ENCODE results near the gene EPHB6. TPM values are rescaled to one million over a fixed set of nuclear protein-coding genes. Genes with fewer than 3 reads are reported as not detected.

The EPHB6 gene
- polyA plus RNA-seq, 1 experiment: 7.1 TPM

GRCh38 chr7:142807855-142808460 is 46.9 kb upstream of the EPHB6 start:
- H3K36me3 ChIP-seq (ENCODE audit: control insufficient read depth, insufficient read depth, low read length): no peaks in the 10 kb centered on the region
- H3K4me3 ChIP-seq (ENCODE audit: low read depth, low read length): no peak overlapping the region
- ChIA-PET POLR2A (no interaction called here), CTCF (interaction anchor here (0.6 to 4.0 kb wide), 9 partner anchors 11 to 1976 kb away, joined by 3 to 19 read pairs (median 5); no protein-coding TSS in a partner anchor)
- no peak for DNase-seq (ENCODE audit: low read depth)
- peaks cover 2% of the 10 kb centered on the region; the same call in 1 of the 2 replicates for H3K27me3 ChIP-seq (ENCODE audit: control insufficient read depth, insufficient read depth, low read length)
- TF ChIP-seq CTCF (IDR thresholded peaks at IDR 0.05; ENCODE audit: insufficient read depth, low read depth, low read length): no peak

DNA sequence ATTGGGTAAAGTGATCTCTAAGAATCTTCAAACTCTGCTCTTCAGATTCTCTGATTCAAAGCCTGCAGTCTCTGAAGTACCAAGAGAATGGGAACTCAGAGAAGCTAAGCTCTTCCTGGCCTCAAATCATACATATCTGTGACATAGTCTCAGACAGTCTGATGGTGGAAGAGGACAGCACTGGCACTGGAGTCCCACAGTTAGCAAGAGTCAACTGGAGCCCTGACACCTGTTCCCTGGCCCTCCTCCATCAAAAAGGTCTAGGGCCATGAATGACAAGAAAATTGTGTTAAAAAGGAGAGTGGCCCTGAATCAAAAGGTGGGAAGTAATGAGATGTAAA is 46.4 kb upstream of the EPHB6 start:
- no peaks in the 10 kb centered on the region for H3K36me3 ChIP-seq (ENCODE audit: control insufficient read depth, insufficient read depth, low read length)
- ChIA-PET POLR2A (no interaction called here), CTCF (interaction anchor here (0.6 to 4.0 kb wide), 9 partner anchors 12 to 1975 kb away, joined by 3 to 19 read pairs (median 5); no protein-coding TSS in a partner anchor)
- DNase-seq (ENCODE audit: low read depth): no peak
- peaks cover 2% of the 10 kb centered on the region; the same call in 1 of the 2 replicates for H3K27me3 ChIP-seq (ENCODE audit: control insufficient read depth, insufficient read depth, low read length)
- no peak overlapping the region for H3K4me3 ChIP-seq (ENCODE audit: low read depth, low read length)
- no peak for TF ChIP-seq CTCF (IDR thresholded peaks at IDR 0.05; ENCODE audit: insufficient read depth, low read depth, low read length)

DNA sequence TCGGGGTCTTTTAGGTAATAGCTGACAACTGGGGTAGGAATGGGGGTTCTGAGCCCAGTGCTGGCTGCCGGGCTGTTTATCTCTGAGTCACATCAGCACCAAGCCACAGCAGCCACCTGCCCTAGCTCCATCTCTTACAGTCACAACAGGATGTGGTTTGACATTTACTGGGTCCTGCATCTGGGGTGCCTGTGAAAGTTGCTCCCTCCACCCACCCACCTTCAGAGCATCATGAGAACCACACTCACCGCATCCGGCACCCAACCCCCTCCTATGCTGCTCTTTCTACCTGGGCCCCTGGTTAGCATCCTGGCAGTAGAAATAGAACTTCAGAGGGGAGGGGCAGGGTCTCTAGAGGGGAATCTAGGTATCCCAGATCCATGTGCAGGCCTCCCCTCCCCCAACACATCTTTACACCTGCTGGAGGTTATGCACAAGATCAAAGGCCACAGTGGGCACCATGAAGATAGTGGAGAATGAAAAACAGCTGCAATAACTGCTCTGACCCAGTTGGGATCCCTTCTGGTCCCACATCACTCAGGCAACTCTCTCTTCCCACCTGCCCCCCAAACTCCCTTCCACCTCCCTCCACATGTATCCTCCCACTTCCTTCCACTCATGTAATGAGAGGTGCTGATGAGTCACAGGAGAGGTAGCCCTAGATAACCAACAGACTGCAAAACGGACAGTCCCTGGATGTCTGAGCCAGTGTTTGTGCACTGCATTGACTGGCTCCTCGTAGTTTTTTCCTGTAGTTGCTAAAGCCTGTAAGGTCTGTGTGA is 45.9 kb upstream of the EPHB6 start:
- H3K4me3 ChIP-seq (ENCODE audit: low read depth, low read length): no peak overlapping the region
- no peak for TF ChIP-seq CTCF (IDR thresholded peaks at IDR 0.05; ENCODE audit: insufficient read depth, low read depth, low read length)
- H3K36me3 ChIP-seq (ENCODE audit: control insufficient read depth, insufficient read depth, low read length): no peaks in the 10 kb centered on the region
- CTCF ChIA-PET: interaction anchor here (0.5 to 4.0 kb wide), 13 partner anchors 12 to 1975 kb away, joined by 3 to 23 read pairs (median 4); no protein-coding TSS in a partner anchor
- H3K27me3 ChIP-seq (ENCODE audit: control insufficient read depth, insufficient read depth, low read length): peaks cover 2% of the 10 kb centered on the region; the same call in 1 of the 2 replicates
- POLR2A ChIA-PET: no interaction called here
- no peak for DNase-seq (ENCODE audit: low read depth)

GRCh38 chr7:142809671-142810070 is 45.2 kb upstream of the EPHB6 start:
- Histone ChIP-seq H3K4me3 (ENCODE audit: low read depth, low read length) (no peak overlapping the region), H3K36me3 (ENCODE audit: control insufficient read depth, insufficient read depth, low read length) (no peaks in the 10 kb centered on the region), H3K27me3 (ENCODE audit: control insufficient read depth, insufficient read depth, low read length) (0 out of 2 replicates have a peak, but pooled peaks cover 2% of the 10 kb centered on the region)
- POLR2A ChIA-PET: no interaction called here
- CTCF ChIA-PET: interaction anchor here (0.5 to 4.0 kb wide), 14 partner anchors 9 to 339 kb away, joined by 3 to 23 read pairs (median 4); no protein-coding TSS in a partner anchor
- no peak for DNase-seq (ENCODE audit: low read depth)
- TF ChIP-seq CTCF (IDR thresholded peaks at IDR 0.05; ENCODE audit: insufficient read depth, low read depth, low read length): no peak

GRCh38 chr7:142811154-142811737 is 43.6 kb upstream of the EPHB6 start:
- CTCF ChIA-PET: interaction anchor here (0.6 to 3.9 kb wide), 38 partner anchors 7 to 502 kb away, joined by 3 to 25 read pairs (median 4); partner anchors contain the start of genes EPHB6 and PRSS1
- TF ChIP-seq CTCF (IDR thresholded peaks at IDR 0.05; ENCODE audit: insufficient read depth, low read depth, low read length): peak; percentile 71
- no peaks in the 10 kb centered on the region for H3K36me3 ChIP-seq (ENCODE audit: control insufficient read depth, insufficient read depth, low read length)
- peaks cover 6% of the 10 kb centered on the region; the same call in 1 of the 2 replicates for H3K27me3 ChIP-seq (ENCODE audit: control insufficient read depth, insufficient read depth, low read length)
- H3K4me3 ChIP-seq (ENCODE audit: low read depth, low read length): no peak overlapping the region
- DNase-seq (ENCODE audit: low read depth): no peak
- POLR2A ChIA-PET: no interaction called here

All from BJ (cell line).